GM19240 (cell line): ENCODE data around the gene SPEM2.
"Not testable (repeated sequence)": the region's sequence is repeated elsewhere in the genome, so short reads cannot be mapped to it uniquely, and the experiment has no call there.

Experiments
- DNase-seq: peaks from one replicate; pipeline ENCODE4 v3.0.0; 2011; ENCODE audit warnings: low spot score; ENCODE audit not compliant: insufficient read length

SPEM2 gene

DNA sequence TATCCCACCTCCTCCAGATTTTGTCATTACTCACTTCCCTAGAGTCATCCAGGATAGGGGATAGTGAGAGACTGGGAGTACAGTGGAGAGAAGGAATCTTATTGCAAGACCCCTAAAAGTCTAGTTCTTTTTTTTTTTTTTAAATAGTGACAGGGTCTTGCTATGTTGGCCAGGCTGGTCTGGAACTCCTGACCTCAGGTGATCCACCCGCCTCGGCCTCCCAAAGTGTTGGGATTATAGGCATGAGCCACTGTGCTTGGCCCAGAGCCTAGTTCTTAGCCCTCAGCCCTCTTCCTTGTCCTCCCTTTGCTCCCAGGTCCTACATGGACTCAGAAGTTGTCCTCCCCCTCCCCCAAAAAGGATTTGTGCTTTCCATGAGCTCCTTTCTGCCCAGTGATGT lies 16.7 kb downstream of the SPEM2 start:
- DNase-seq = no peak

DNA sequence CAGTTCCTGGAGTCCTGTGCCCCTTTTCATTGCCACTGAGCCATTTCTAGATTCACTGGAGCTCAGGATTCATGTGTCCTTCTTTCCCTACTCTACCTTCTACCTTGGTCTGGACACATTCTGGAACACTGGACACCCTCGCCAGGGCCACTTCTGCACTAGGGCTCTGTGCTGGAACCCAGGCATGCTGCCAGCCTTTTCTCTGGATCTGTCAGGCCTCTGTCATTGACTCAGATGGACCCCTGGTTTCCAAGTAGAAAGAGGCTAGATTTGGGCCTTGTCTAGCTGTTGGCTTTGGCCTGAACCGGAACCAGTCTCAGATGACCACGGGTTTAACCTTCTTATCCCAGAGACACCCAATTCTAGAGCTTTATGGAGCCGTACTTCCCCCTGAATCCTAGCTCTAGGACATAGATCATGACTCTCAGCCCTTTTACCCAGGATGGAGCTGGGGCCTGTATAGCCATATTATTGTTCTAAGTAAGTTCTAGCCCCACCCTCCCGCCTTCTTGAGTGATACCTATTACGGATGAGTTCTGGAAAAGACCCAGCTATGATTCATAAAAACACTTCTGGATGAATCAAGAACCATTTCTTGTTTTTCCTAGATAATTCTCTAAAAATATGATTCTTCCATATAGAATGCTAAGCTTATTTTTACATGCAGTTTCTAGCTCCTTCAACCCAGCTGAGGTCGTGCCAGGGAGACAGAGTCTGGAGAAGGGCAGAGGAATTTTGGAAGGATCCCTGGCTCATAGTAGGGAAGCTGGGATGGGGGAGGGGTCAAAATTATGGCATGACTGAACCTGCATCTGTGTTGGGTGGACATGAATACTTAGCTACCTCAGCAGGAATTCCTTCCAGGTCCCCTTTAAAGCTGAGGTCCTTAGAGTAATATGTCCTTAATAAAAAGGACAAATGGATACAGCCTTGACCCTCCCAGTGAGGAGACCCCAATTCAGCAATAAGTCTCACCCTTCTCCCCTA lies 18.4 kb downstream of the SPEM2 start:
- DNase-seq = no peak

DNA sequence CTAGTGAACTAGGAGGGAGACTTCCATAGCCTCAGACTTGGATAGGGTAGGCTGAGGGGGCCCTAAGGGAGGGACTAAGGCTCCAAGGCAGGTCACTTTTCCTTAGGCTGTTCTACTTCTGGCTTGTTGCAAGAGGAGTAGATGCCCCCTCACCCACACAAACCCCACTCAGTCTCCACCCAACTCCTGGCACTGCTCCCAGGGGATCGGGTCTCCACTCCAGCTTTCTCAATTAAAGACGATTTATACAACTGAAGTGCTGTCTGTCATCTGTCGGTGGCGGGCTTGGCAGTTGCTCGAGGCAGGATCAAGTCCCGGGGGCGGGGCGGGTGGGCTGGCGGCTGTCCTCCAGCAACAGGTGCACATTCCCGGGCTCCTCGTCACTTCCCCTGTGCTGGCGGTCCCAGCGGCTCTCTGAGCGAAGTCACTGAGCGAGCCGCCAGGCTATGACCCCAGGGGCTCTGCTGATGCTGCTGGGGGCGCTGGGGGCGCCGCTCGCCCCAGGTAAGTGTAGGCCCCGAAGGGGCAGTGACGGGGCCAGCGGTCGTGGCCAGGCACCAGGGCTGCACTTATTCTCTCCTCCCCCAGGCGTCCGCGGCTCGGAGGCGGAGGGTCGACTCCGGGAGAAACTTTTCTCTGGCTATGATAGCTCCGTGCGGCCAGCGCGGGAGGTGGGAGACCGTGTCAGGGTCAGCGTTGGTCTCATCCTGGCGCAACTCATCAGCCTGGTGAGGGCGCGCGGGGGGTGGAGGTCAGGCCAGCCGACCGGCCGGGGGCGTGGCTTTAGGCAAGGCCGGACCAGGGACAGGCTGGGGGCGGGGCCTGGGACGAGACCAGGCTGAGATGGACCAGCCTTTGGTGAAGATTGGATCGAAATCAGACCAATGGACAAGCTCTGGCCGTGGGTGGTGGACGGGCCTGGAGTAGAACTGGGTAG lies 19.5 kb downstream of the SPEM2 start, which contains the start of gene CHRNB1:
Gene CHRNB1, plus strand, starts transcription at position 380 of the 937 bp plus-strand sequence. Its CDS starts 67 bp downstream, at position 447.
- DNase-seq = no peak

DNA sequence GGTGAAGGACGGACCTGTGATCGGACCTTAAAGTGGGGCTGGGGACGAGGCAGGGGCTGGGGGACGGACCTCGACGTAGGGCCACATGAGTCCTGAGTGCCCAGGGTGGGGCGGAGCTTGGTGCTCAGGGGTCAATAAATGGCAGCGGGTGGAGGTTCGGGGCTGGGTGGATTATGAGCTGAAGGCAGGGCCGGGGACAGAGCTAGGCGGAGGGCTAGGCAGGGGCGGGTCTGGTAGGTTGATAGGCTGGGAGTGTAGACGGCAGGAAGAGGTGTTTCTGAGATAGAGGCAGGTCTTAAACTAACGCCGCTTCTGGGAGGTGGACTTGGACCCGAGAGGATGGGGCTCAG lies 20.2 kb downstream of the SPEM2 start:
- DNase-seq = no peak

DNA sequence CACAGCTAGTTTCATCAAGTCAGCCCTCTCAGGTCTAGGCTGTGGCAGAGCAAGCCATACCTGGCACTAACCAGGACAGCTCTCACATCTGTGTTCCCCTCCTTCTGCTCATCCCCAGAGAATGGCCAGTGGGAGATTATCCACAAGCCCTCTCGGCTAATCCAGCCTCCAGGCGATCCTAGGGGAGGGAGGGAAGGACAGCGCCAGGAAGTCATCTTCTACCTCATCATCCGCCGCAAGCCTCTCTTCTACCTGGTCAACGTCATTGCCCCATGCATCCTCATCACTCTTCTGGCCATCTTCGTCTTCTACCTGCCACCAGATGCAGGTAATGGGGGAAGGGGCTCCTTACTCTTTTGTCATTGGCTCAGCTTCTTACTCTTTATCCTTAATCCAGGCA lies 23.0 kb downstream of the SPEM2 start:
- DNase-seq = no peak

DNA sequence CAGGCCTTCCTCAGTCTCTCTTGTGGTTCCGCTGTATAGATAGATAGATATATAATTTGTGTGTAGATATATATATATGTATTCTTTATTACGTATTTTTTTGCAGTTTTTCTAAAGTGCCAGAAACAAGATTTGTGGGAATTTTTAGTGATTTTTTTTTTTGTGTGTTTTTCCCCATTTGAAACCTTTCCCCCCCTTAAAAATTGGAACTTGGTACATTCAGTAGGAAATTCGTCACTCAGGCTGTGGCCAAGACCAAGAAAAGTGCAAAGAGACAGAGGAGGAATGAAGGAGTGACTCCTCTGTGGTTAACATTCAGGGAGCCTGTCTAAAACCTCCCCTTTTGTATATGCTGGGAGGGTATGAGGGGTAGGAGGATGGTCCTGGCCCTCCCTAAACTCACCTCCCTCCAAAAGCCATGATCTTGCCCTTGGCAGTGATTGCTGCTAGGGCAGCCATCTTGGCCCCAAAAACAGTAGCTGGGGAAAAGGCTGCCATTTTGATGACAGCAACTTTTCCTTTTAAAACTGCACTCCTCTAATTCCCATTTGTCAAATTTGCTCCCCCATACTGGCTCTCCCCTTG lies 34.6 kb downstream of the SPEM2 start:
- no peak for DNase-seq

DNA sequence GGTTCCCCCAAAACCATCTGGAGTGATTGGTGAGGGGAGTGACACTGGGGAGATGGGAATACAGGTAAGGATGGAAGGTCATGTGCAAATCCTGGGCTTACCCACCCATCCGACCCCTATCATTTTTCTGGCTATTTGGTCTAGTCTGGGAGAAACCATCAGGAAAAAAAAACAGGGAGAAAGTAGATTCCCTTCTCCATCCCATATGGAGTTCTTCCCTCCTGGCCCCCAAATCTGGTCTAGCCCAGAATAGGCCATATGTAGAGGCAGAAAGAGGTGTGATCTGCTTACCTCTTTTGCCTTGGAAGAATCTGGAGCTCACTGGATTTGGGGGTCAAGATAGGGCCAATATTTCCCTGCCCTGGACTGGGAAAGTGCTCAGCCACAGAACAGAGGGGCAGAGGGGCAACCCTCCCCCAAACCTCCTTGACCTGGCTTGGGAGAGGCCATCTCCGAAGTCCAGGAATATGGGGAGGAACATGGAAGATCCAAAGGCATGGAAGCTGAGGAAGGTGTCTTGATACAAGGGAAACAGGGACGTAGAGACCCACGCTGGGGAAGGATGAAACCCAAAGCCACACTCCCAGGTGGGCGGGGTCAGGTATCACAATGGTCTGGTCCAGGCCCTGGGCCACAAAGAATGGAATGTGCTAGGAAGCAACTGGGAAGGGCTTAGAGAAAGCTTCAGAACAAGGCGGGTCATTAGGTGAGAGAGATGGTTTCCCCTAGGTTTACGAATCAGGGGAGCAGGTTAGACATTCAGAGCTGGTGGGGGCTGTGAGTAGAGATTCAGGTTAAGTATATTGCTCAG lies 35.6 kb downstream of the SPEM2 start:
- no peak for DNase-seq

DNA sequence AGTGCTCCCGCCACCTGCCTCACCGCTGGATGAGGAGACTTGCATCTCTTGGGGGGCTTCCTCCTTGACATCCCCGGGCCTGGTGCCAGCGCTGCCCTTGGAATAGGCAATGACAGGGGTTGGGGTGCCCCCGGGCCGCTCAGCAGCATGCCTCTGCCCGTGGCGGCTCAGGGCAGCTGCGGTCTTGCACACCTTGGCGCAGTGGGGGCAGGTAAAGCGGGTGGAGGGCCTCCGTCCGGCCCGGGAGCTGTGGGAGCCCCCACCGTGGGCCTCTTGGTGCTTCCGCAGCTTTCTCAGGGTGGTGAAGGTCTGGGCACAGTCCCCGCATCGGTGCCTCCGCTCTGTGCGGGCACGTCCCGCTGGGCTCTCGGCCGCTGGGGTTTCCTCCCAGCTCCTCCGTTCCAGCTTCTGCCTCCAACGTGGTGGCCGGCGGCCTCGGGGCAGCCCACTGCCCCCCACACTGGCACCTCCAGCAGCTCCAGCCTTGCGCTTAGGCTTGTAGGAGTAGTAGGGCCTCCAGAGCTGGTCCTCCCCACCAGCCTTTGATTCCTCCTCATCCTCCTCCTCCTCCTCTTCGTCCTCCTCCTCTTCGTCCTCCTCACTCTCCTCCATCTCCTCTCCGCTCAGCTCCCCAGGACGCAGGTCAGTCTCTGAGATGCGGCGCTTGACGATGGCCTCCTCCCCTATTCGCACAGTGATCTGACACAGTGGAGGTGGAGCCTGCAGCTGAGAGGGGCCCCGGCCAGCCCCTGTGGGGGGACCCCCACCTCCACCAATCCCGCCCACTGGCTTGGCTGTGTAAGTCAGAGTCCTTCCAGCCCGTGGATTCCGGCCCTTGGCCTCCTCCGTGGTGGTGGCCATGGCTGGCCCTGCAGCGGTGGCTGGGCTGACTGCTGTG lies 37.3 kb downstream of the SPEM2 start:
- DNase-seq = no peak

DNA sequence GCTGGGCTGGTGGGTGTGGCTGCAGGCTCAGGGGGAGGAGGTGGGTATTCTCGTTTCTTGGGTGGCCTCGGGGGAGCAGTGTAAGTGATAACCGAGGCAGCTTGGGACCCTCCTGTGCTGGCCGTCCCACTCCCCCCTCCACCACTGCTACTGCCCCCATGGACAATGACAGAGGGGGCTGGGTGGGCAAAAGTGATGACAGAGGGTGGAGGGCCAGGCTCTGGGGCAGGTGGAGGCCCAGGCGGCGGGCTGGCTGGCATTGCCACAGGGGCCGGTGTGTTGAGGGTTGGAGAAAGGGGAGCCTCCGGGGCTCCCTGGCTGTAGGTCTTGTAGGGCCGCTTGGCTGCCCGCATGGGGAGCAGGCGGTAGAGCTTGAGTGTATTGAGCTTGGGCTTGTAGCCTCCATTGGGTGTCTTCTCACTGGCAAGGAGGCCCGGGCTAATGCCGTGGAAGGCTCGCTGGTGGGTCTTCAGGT lies 38.0 kb downstream of the SPEM2 start:
- DNase-seq = no peak

DNA sequence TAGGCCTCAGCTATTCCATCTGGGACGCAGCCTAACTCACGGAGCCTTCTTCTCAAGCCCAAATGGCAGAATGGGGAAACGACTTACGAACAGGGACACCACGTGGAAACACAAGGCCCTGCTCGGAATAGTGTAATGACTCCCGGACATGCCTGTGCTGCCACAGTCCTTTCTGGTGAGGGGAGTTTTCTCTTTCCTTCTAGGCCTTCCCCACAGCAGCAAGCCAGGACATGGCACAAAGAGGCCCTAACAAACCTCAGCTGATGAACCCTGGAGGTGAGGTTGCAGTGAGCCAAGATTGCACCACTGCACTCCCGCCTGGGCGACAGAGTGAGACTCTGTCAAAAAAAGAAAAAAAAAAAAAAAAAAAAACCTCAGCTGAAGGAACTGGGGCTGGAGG lies 38.7 kb downstream of the SPEM2 start:
- no peak for DNase-seq

DNA sequence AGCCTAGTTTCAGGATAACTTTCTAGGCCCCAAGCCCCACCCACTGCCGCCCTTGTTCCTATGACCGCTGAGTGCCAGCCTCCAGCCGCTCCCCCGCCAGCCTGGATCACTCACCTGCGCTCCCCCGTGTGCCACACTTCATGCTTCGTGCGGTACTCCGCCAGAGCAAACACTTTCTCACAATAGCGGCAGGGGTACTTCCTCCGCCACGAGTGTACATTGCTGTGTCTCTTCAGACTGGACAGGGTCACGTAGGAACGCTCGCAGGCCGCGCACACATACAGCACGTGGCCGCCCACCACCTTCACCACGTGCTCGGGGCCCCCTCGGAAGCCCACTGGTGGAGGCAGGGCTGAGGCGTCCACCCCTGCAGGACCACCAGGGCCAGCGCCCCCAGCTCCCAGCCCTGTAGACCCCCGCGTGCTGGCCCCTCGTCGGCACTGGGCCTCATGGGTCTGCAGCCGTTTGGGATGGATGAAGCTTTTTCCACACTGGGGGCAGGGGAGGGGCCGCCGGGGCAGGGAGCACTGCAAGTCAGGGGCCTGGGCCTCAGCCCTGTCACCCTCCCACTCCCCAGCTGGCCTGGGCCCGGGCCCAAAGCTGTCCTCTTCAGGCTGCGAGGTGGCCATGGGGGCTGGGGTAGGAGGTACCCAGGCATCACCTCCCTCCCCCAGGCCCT lies 40.3 kb downstream of the SPEM2 start:
- DNase-seq = no peak

DNA sequence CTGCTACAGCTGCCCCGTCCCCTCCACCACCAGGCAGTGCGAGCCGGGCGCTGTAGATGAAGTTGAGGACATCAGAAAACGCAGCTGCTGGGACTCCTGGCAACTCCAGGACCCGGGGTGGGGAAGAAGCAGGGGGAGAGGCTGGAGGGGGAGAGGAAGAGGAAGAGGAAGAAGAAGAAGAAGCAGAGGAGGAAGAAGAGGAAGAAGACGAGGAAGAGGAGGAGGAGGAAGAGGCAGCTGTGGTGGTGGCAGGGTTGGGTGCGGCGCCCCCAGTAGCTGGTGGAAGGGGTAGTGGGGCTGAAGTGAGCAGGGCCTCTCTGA lies 40.9 kb downstream of the SPEM2 start:
- DNase-seq = no peak

DNA sequence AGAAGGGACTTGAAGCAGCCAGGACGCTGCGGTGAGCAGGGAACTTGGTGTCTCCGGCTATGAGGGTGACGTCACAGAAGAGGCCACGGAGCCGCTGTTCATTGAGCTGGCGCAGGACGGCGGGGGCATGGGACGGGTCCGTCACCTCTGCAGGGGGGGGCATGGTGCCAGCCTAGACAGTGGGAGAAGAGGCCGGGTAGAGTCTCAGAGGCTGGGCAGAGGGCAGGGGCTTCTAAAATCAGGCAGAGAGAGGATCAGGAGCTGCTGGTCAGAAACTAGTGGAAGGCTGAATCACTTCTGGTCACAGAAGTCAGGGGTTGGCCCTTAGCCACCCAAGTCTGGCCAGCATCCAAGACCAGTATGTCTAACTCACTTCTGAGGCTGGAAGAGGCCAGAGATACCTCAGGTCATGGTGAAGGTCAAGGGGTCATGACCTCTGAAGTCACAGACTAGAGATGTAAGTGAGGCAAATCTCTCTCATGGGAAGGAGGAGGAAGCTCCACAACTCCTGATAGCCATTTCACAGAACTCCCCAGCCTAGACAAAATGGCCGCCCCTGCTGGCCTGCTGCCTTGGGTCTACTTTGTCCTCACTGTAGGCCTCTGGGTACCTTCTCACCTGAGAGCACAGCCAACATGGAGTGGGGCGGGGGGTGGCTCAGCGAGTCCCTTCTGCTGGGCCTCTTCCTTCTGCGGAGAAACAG lies 41.4 kb downstream of the SPEM2 start:
- no peak for DNase-seq

DNA sequence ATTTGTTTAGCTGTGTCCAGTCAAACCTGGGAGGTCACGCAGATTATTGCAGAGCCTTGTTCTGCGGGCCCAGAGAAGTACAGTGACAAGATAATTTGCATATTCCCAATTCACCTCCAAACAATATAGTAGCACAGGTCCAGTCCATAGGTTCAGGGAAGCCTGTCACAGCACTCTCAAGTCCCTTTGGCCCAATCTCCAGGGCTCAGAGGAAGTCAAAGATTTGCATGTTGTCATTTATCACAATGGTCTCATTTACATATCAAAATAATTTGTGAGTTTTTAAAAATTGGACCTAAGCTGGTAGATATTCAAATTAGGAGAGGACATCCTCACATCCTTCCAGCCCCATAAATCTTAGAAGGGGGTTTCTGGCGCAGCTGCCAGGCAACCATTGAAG lies 42.1 kb downstream of the SPEM2 start:
- no peak for DNase-seq

DNA sequence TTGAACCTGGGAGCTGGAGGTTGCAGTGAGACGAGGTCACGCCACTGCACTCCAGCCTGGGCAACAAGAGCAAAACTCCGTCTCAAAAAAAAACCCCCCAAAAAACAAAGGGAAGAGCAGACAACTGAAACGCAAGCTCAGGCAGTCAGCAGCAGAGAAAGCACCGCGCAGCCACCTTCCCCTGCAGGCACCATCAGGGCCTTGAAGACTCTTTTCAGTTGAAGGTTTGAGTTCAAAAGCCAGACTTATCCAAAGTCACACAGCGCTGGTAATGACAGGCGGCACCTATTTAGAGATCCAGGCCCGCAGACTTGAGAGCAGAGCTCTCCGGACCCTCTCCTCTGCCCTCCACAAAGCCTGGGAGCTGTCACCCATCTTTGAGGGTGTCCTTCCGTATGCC lies 42.9 kb downstream of the SPEM2 start:
- DNase-seq = no peak

DNA sequence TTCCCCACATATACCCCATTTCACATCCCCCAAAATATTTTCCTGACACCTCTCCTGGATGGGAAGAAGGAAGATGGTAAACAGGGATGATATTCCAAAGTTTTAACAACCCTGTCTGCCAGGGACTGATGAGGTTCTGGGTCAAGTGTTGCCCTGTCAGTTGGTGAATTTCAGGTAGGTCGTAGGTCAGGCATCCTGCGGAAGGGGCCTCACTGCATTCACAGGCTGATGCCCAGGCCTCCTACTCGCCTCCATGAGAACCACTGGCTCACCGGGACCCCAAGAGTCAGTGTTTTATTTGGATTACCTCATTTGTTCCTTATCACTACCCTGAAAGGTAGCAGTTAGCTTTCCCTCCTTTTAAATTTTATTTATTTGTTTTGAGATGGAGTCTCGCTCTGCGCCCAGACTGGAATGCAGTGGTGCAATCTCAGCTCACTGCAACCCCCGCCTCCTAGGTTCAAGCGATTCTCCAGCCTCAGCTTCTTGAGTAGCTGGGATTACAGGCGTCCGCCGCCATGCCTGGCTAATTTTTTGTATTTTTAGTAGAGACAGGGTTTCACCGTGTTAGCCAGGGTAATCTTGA lies 43.5 kb downstream of the SPEM2 start:
- no peak for DNase-seq

DNA sequence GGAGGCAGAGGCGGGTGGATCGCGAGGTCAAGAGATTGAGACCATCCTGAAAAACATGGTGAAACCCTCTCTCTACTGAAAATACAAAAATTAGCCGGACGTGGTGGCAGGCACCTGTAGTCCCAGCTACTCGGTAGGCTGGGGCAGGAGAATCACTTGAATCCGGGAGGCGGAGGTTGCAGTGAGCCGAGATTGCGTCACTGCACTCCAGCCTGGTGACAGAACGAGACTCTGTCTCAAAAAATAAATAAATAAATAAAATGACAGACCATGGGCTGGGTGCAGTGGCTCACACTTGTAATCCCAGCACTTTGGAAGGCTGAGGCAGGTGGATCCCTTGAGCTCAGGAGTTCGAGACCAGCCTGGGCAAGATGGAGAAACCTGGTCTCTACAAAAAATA lies 44.4 kb downstream of the SPEM2 start:
- DNase-seq = not testable (repeated sequence)

DNA sequence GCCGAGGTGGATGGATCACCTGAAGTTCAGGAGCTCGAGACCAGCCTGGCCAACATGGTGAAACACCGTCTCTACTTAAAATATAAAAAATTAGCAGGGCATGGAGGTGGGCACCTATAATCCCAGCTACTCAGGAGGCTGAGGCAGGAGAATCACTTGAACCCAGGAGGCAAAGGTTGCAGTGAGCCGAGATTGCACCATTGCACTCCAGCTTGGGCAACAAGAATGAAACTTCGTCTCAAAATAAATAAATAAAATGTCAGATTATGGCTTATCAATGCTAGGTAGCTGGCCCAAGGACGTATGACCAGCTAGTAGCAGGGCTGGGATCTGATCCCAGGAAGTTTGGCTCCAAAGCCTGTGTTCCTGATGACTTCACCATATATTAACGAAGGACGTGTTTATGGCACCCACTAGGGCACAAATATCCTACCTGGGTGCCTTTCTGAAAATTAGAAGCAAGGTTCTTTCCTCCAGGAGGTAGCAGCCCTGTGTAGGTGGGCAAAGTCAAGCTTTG lies 45.1 kb downstream of the SPEM2 start:
- DNase-seq = not testable (repeated sequence)
